HL-60 (cell line): ENCODE measurements around the gene DOCK1.

ENCODE experiments used
- DNase-seq, 2 experiments: peaks; one replicate each; pipeline ENCODE4 v3.0.0-alpha.2; 2010 to 2020; ENCODE audit warnings: low read depth in 1 of 2, low spot score in 1 of 2
- H3K27ac ChIP-seq: fragments of 250-450 bp; sonication (Bioruptor Pico); replicated peaks from 2 replicates; pipeline ENCODE4 v1.5.1; 2020; ENCODE audit warnings: mild to moderate bottlenecking, moderate library complexity
- H3K27me3 ChIP-seq: fragments of 250-450 bp; sonication (Bioruptor Pico); 2 replicates; pipeline ENCODE4 v1.5.1; 2021; ENCODE audit warnings: mild to moderate bottlenecking, moderate library complexity; ENCODE audit not compliant: insufficient read depth, poor library complexity, severe bottlenecking
- H3K4me3 ChIP-seq: replicated peaks from 2 replicates; pipeline ENCODE4 v1.5.1; 2011; ENCODE audit warnings: mild to moderate bottlenecking, control low read depth, low read length; ENCODE audit not compliant: insufficient read depth
- CTCF ChIP-seq: IDR thresholded peaks from one replicate; pipeline ENCODE4 v1.5.1; 2011; ENCODE audit warnings: low read length, control low read depth, inconsistent platforms; ENCODE audit not compliant: insufficient read depth
- GABPA ChIP-seq: IDR thresholded peaks from 2 replicates; pipeline ENCODE4 v1.6.1; 2012; ENCODE audit warnings: low read depth
- POLR2AphosphoS5 ChIP-seq: IDR thresholded peaks from 2 replicates; pipeline ENCODE4 v1.6.1; 2012; ENCODE audit warnings: low read depth
- REST ChIP-seq: IDR thresholded peaks from 2 replicates; pipeline ENCODE4 v1.6.1; 2012; ENCODE audit warnings: low read depth; ENCODE audit not compliant: insufficient replicate concordance
- SPI1 ChIP-seq: IDR thresholded peaks from 2 replicates; pipeline ENCODE4 v1.6.1; 2012; ENCODE audit warnings: low read depth, mild to moderate bottlenecking, borderline replicate concordance

The DOCK1 gene

GRCh38 chr10:127451628-127452027, 546.4 kb downstream of the DOCK1 start:
- no peak for DNase-seq
- Histone ChIP-seq H3K4me3 (no peak overlapping the region), H3K27me3 (no peaks in the 10 kb centered on the region), H3K27ac (no peak overlapping the region)
- TF ChIP-seq SPI1 = no peak
- no peak for TF ChIP-seq CTCF
- TF ChIP-seq POLR2AphosphoS5 = no peak
- TF ChIP-seq GABPA = no peak
- no peak for TF ChIP-seq REST

GRCh38 chr10:127452568-127452967, 547.3 kb downstream of the DOCK1 start:
- no peak overlapping the region for H3K4me3 ChIP-seq
- H3K27ac ChIP-seq = no peak overlapping the region
- H3K27me3 ChIP-seq = no peaks in the 10 kb centered on the region
- DNase-seq = no peak
- TF ChIP-seq GABPA (no peak), SPI1 (no peak), CTCF (no peak), REST (no peak), POLR2AphosphoS5 (no peak)

GRCh38 chr10:127453706-127454105, 548.5 kb downstream of the DOCK1 start:
- H3K27ac ChIP-seq = no peak overlapping the region
- H3K27me3 ChIP-seq = no peaks in the 10 kb centered on the region
- no peak overlapping the region for H3K4me3 ChIP-seq
- no peak for TF ChIP-seq GABPA
- no peak for DNase-seq

GRCh38 chr10:127456122-127456521, 550.9 kb downstream of the DOCK1 start:
- TF ChIP-seq GABPA (no peak), POLR2AphosphoS5 (no peak), REST (no peak), CTCF (no peak), SPI1 (no peak)
- no peak overlapping the region for H3K27ac ChIP-seq

More at GRCh38 chr10:127456122-127456521, 550.9 kb downstream of the DOCK1 start:
- Histone ChIP-seq H3K4me3 (no peak overlapping the region), H3K27me3 (no peaks in the 10 kb centered on the region)
- no peak for DNase-seq
